Lung (tissue), 12 donors: Measurements from ENCODE around the gene LMF1. TPM values are rescaled to one million over a fixed set of nuclear protein-coding genes. Genes with fewer than 3 reads are reported as not detected.

Experiments used
- ATAC-seq: fragments of 200-7000 bp; cut with Tn5 transposase; one replicate; pipeline ENCODE4 v1.9.1; 2020; ENCODE audit warnings: moderate number of reproducible peaks; ENCODE audit not compliant: insufficient read depth, low FRiP score
- DNase-seq, 3 donors: peaks; one replicate each; pipeline ENCODE4 v3.0.0-alpha.2; 2013 to 2017
- H3K27ac ChIP-seq, 2 donors: one replicate each; pipeline ENCODE4 v1.5.1; 2013; ENCODE audit warnings: mild to moderate bottlenecking in 2 of 2, moderate library complexity in 2 of 2, control low read depth in 1 of 2, inconsistent platforms in 1 of 2, low read depth in 1 of 2, low read length in 1 of 2
- H3K27me3 ChIP-seq, 3 donors: one replicate each; pipeline ENCODE4 v1.5.1; 2013; ENCODE audit warnings: low read length in 2 of 3; ENCODE audit not compliant: control insufficient read depth in 3 of 3, insufficient read depth in 3 of 3
- H3K36me3 ChIP-seq, 4 donors: one replicate each; pipeline ENCODE4 v1.5.1; 2013; ENCODE audit warnings: low read length in 4 of 4, mild to moderate bottlenecking in 1 of 4, moderate library complexity in 1 of 4; ENCODE audit not compliant: control insufficient read depth in 4 of 4, insufficient read depth in 4 of 4
- H3K4me1 ChIP-seq, 5 donors: one replicate each; pipeline ENCODE4 v1.5.1; 2013; ENCODE audit warnings: low read length in 5 of 5, mild to moderate bottlenecking in 2 of 5, moderate library complexity in 1 of 5; ENCODE audit not compliant: control insufficient read depth in 5 of 5, insufficient read depth in 5 of 5
- H3K4me3 ChIP-seq: one replicate; pipeline ENCODE4 v1.5.1; 2013; ENCODE audit warnings: mild to moderate bottlenecking, control low read depth, moderate library complexity
- H3K9ac ChIP-seq, 2 donors: one replicate each; pipeline ENCODE4 v1.5.1; 2013; ENCODE audit warnings: low read length in 2 of 2, control low read depth in 1 of 2; ENCODE audit not compliant: insufficient read depth in 1 of 2
- H3K9me3 ChIP-seq, 4 donors: one replicate each; pipeline ENCODE4 v1.5.1; 2013; ENCODE audit warnings: low read length in 3 of 4, mild to moderate bottlenecking in 1 of 4, moderate library complexity in 1 of 4; ENCODE audit not compliant: control insufficient read depth in 4 of 4, insufficient read depth in 3 of 4
- CTCF ChIP-seq: IDR thresholded peaks from 2 replicates; pipeline ENCODE4 v1.5.1; 2012; ENCODE audit warnings: mild to moderate bottlenecking; ENCODE audit errors: control extremely low read depth, extremely low read depth
- WGBS, 2 donors: extraction: QIAGEN DNeasy Blood & Tissue Kit; methylation state at CpG; one replicate each; pipeline ENCODE4 v1.1.7; 2013; 5-methylcytosine and 5-hydroxymethylcytosine counted together
- polyA plus RNA-seq, 2 donors: library from polyadenylated mRNA; stranded (reverse); fragments of 200-250 nt; gene quantifications; one replicate each; pipeline ENCODE4 v1.2.1, GENCODE V29; 2013
- total RNA-seq, 2 donors: library from RNA; depleted of rRNA in 1 of 2; stranded (reverse); fragments of >200 nt in 1 of 2; gene quantifications; one replicate each; pipeline ENCODE4 v1.2.1, GENCODE V29; 2014 to 2021
- donor health status: control.
- donor health status: control.
- donor health status: Bipolar disorder and iron deficiency.
- donor health status: healthy.
- donor health status: DM: yes; HTN: yes; CAD: no.

The LMF1 gene
- total and polyA plus RNA-seq, 4 donors = 9.1 to 23.7 (median 20.6) TPM

DNA sequence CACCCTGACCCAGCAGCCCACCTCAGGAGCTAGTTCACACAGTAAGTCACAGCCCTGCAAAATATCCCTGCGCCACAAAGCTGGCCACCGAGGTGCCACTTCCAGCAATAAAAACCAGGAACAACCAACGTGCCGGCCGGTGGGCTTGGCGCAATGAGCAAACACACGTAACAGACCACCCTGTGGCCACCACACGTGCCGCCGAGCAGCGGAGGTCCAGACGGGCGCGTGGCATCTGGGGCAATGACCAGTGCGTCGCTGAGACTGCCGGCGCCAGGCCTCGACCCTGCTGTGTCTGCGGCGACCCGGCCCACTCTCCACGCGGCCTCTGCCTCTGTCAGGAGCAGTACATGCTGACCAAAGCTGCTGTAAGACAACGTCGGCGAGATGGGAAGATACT lies 31.5 kb downstream of the LMF1 start:
- ATAC-seq (no peak), DNase-seq (no peak)
- peaks cover 0 to 10% (median 8%) of the 10 kb centered on the region in 4 donors for H3K36me3 ChIP-seq
- 93 to 95% methylated on average over 27 of the region's 27 CpGs for WGBS, 2 donors
- no peaks in the 10 kb centered on the region for H3K4me1 ChIP-seq
- TF ChIP-seq CTCF = no peak
- H3K27me3 ChIP-seq = no peaks in the 10 kb centered on the region
- peaks cover 0 to 14% (median 5%) of the 10 kb centered on the region in 4 donors for H3K9me3 ChIP-seq
- H3K9ac ChIP-seq = no peak overlapping the region
- no peak overlapping the region for H3K4me3 ChIP-seq
- no peak overlapping the region for H3K27ac ChIP-seq

DNA sequence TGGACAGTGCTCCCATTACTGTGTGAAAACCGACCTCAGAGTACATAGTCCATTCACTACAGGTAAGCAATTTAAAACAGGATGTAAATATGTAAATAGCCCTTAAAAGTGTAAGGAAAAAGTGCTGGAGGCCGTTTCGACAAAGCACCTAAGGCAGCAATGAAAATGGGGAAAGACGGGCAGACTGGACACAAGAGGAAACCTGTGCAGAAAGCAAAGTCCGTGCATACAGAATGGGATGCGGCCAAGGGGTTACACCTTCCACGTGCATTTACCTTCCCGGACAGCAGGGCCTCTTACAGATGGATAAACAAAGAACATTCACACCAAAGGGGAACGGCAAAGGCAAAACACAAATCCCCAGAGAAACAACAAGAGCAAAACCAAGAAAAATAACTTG lies 32.0 kb downstream of the LMF1 start:
- H3K36me3 ChIP-seq = peaks cover 0 to 9% (median 7%) of the 10 kb centered on the region in 4 donors

GRCh38 chr16:938136-938535 lies 32.6 kb downstream of the LMF1 start:
- Histone ChIP-seq H3K9me3 (peaks cover 0 to 14% (median 5%) of the 10 kb centered on the region in 4 donors), H3K4me3 (no peak overlapping the region), H3K27me3 (no peaks in the 10 kb centered on the region), H3K4me1 (no peaks in the 10 kb centered on the region), H3K36me3 (peaks cover 0 to 14% (median 9%) of the 10 kb centered on the region in 4 donors), H3K27ac (no peak overlapping the region), H3K9ac (no peak overlapping the region)
- WGBS, 2 donors = 86 to 90% methylated on average over 16 to 18 of the region's 18 CpGs
- ATAC-seq = no peak
- DNase-seq = no peak
- TF ChIP-seq CTCF = no peak

More for the DNA sequence above, 32.0 kb downstream of the LMF1 start:
- Histone ChIP-seq H3K27ac (no peak overlapping the region), H3K4me1 (no peaks in the 10 kb centered on the region), H3K27me3 (no peaks in the 10 kb centered on the region), H3K9me3 (peaks cover 0 to 14% (median 5%) of the 10 kb centered on the region in 4 donors), H3K9ac (no peak overlapping the region), H3K4me3 (no peak overlapping the region)
- 78 to 82% methylated on average over 9 of the region's 9 CpGs for WGBS, 2 donors
- TF ChIP-seq CTCF = no peak
- ATAC-seq = no peak
- no peak for DNase-seq

- DNase-seq (no peak), ATAC-seq (no peak)
- H3K36me3 ChIP-seq = peaks cover 0 to 14% (median 9%) of the 10 kb centered on the region in 4 donors
- H3K27ac ChIP-seq = no peak overlapping the region
- peaks cover 0 to 14% (median 5%) of the 10 kb centered on the region in 4 donors for H3K9me3 ChIP-seq
- 79 to 83% methylated on average over 6 of the region's 6 CpGs for WGBS, 2 donors
- H3K9ac ChIP-seq = no peak overlapping the region
- H3K4me3 ChIP-seq = no peak overlapping the region
- no peak for TF ChIP-seq CTCF
- no peaks in the 10 kb centered on the region for H3K4me1 ChIP-seq
- no peaks in the 10 kb centered on the region for H3K27me3 ChIP-seq
Observed at GRCh38 chr16:937723-938122, 33.1 kb downstream of the LMF1 start.
